HG03457 (cell line): ENCODE results near the gene MATCAP1.

ENCODE experiments used
- ATAC-seq: cut with Tn5 transposase; IDR thresholded peaks from one replicate; pipeline ENCODE4 v1.9.1; 2021; ENCODE audit warnings: moderate number of reproducible peaks; ENCODE audit not compliant: unreplicated experiment

Gene MATCAP1

GRCh38 chr16:67183627-67184452 lies at the start of gene MATCAP1:
Gene MATCAP1 (minus strand): TSS chr16:67183963. CDS start chr16:67180610, 3,353 bp downstream.
- peak; percentile 76 for ATAC-seq

GRCh38 chr16:67230809-67231660 lies 47.3 kb upstream of the MATCAP1 start:
- no peak for ATAC-seq

- no peak for ATAC-seq
Observed at GRCh38 chr16:67229906-67230808, 46.4 kb upstream of the MATCAP1 start.

GRCh38 chr16:67228905-67229304 lies 45.1 kb upstream of the MATCAP1 start:
- ATAC-seq = no peak

GRCh38 chr16:67228034-67228785 lies 44.4 kb upstream of the MATCAP1 start:
- ATAC-seq = no peak

GRCh38 chr16:67227567-67227921 lies 43.8 kb upstream of the MATCAP1 start:
- no peak for ATAC-seq

- peak; percentile 81 for ATAC-seq
Observed at GRCh38 chr16:67226804-67227566, 43.2 kb upstream of the MATCAP1 start, which contains the start of gene TMEM208. Gene TMEM208 (plus strand): TSS chr16:67227130. CDS start chr16:67227219, 89 bp downstream.

- no peak for ATAC-seq
Observed at GRCh38 chr16:67226295-67226803, 42.6 kb upstream of the MATCAP1 start.

- no peak for ATAC-seq
Observed at GRCh38 chr16:67223992-67224391, 40.2 kb upstream of the MATCAP1 start.

GRCh38 chr16:67216612-67217490 lies 33.1 kb upstream of the MATCAP1 start:
- ATAC-seq = no peak

- ATAC-seq = no peak
Observed at GRCh38 chr16:67215706-67216105, 31.9 kb upstream of the MATCAP1 start.

GRCh38 chr16:67213197-67214019 lies 29.6 kb upstream of the MATCAP1 start:
- no peak for ATAC-seq

GRCh38 chr16:67212766-67213165 lies 29.0 kb upstream of the MATCAP1 start:
- ATAC-seq = no peak

- ATAC-seq = no peak
Observed at GRCh38 chr16:67211674-67212073, 27.9 kb upstream of the MATCAP1 start.

GRCh38 chr16:67210069-67210937 lies 26.5 kb upstream of the MATCAP1 start:
- ATAC-seq = no peak

- ATAC-seq = no peak
Observed at GRCh38 chr16:67209565-67209964, 25.8 kb upstream of the MATCAP1 start.
